CD4-positive, alpha-beta T cell treated with Interleukin-15 for 4 hours (primary cell): ENCODE measurements around the gene SNX13.
A peak's percentile ranks its signal among the peaks of the same experiment; 100 is the strongest.

ENCODE experiments used
- DNase-seq: peaks from one replicate; pipeline ENCODE4 v3.0.0-alpha.2; 2020; ENCODE audit warnings: low spot score

The SNX13 gene

GRCh38 chr7:17947620-17948019, 7.3 kb upstream of the SNX13 start:
- no peak for DNase-seq

DNA sequence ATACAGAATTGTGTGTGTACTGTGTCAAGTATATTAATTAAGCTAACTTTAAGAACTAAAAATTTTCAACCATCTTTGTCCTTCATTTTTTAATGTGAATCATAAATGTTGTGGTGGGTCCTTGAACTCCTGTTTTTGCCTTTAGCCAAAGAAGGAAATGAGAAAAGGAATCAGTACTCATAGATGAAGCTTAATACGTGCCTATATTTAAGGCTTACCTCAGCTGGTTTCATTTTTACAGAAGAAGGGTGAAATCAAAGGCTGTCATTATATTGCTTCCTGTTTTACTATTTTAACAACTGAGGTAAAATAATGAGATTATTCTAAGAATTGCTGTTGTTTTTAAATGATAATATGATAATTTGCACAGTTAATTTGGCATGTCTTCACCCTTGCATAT, 6.3 kb upstream of the SNX13 start:
- DNase-seq = no peak

DNA sequence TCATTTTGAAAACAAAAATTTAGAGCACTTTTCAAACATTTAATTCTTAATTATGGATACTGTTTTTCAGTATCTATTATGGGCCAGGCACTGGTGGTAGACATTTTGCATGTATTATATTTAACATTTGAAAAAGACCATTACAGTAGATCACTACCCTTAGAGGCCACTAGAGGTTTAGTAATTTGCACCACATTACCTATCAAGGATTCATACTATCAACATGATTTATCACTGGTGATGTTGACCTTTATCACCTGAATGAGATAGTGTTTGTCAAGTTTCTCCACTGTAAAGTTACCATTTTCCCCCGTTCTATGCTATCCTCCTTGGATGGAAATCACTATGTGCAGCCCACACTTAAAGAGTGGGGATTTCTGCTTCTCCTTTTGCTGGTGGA, 4.4 kb upstream of the SNX13 start:
- DNase-seq = no peak

GRCh38 chr7:17943006-17943405, 2.7 kb upstream of the SNX13 start:
- no peak for DNase-seq

- no peak for DNase-seq
These were observed 1.9 kb upstream of the SNX13 start for GRCh38 chr7:17942231-17942630.

DNA sequence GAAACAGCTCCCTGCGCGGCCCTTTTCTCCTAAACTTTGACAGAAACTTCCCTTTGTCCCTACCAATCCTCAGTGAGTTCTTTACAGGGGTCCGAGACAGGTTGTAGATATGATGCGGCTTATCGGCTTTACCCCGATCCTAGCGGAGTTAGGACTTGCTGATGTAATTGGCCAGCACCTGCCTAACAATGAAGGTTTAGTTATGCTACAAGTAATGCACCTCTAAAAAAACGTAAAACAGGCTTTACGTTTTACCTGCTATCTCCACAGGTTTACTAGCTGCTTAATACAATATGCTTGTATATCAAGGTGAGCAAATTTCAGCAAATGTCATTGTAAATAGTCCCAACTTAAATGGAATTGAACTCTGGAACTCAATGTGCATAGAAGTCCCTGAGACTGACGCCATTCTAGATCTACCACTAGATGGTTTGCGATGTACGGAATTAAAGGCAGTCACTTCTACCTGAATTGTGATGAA, 697 bp upstream of the SNX13 start:
- peak; percentile 14 for DNase-seq

- DNase-seq = peak; percentile 37
These were observed 540 bp downstream of the SNX13 start for GRCh38 chr7:17939606-17940301.

DNA sequence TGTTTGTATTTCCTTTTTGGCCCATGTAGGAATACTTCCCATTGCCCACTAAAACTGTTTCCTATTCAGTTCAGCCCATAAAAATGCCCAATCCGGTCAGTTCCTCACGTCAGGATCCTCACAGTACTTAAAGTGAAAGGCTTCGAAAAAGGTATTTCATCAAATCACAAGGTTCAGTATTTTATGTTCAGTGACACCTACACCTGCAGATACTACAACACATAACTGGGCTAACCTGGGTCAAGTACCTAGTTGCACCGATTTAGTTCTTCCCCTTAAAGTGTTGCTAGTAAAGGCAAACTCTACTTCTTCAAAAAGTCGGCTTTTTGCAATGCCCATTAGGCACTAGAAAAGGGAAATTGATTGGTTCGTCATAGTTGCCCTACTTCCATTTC, 1.1 kb downstream of the SNX13 start:
- peak; percentile 1 for DNase-seq

GRCh38 chr7:17937506-17938120, 2.7 kb downstream of the SNX13 start:
- DNase-seq = peak; percentile 2

GRCh38 chr7:17936321-17936720, 4.0 kb downstream of the SNX13 start:
- no peak for DNase-seq

- DNase-seq = no peak
These were observed 5.6 kb downstream of the SNX13 start for GRCh38 chr7:17934612-17935240.

DNA sequence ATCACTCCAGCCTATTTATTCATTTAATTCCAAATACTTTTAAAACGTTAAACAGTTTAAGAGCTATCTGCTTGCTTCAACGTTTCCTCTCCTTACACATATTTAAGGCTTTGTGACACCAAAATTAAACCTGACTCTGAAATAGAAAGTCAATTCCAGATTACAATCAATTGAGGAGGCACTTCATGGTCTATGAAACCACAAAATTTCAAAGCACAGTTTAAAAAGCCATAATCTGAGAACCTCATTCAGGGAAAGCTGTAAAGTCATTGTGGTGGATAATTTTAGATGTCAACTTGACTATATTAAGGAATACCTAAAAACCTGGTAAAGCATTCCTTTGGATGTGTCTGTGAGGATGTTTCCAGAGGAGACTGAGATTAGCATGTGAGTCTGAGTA, 6.2 kb downstream of the SNX13 start:
- DNase-seq = no peak

- DNase-seq = no peak
These were observed 7.5 kb downstream of the SNX13 start for GRCh38 chr7:17932770-17933169.

DNA sequence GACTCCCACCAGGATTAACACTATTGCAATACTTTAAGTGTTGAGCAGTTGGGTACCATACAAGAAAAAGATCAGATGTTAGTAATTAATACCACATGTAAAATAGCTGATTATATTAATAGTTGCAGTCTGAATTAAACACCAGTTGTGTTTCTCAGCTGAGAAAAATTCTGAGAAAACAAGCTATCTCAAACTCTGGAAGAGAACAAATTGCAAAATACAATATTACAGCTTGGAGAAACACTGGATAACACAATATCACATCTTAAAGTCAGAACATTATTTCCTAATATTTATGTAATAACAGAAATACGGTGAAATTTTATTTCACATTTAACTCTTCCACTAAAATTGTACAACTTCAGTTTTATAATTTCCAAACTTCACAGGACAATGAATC, 9.2 kb downstream of the SNX13 start:
- DNase-seq = no peak

- no peak for DNase-seq
These were observed 9.7 kb downstream of the SNX13 start for GRCh38 chr7:17930546-17930945.

DNA sequence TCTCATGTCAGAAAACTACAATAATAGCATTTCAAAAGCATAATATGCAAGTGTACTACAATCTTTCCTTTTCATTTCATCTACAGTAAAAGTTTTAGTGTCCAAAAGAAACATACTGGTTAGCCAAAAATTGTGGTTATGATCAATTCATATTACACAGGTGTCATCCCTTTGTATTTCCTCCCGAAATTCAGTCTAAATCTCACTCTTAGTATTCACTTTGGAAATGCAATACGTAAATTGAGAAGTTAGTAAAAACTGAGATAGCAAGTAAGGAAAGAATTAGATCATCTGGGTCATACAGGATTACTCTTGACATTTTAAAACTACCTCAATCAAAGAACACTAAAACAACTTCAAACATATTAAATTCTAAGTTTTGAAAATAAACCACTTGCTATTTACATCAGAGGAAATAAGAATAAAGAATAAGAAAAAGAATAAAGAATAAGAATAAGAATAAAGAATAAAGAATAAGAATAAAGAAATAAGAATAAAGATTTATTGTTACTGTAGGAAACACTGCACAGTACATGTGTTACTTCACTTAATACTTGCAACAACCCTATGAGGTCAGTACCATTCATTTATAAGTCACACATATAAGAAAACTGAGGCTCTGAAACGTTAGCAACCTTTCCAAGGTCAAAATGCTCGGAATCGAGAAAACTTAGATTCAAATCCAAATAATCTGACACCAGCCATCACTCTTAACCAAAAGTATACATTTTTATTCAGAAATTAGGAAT, 10.5 kb downstream of the SNX13 start:
- no peak for DNase-seq

GRCh38 chr7:17928055-17928454, 12.2 kb downstream of the SNX13 start:
- DNase-seq = no peak

DNA sequence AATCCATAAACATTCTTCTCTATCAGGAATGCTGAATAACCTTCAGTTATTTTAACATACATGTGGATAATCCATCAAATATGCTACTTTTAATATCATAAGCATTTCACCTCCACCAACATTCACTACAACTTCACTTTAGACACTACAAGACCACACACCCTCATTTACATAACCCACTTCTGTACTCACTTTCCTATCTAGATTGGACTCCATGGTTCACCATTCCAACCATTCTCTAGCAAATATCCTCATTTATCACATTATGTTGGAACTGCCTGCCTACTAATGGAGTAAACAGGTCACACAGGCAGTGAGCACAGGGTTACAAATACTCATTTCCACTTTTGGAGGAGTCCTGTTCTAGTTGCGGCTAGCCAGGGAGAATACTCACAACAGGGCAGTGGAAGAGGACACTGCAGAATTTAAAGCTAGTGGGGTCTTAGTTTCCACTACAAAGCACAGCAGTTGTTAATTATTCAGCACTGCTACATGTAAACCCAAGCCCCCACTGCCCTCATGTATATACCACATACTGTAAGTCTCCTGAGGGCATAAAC, 18.4 kb downstream of the SNX13 start:
- no peak for DNase-seq

DNA sequence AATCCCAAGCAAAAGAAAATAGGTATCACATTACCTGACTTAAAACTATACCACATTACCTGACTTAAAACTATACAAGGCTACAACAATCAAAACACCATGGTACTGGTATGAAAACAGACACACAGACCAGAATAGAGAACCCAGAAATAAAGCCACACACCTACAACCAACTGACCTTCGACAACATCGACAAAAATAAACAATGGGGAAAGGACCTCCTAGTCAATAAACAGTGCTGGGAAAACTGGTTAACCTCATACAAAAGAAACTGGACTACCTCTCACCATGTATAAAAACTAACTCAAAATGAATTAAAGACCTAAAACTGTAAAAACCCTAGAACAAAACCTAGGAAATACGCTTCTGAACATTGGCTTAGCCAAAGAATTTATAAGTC, 22.5 kb downstream of the SNX13 start:
- no peak for DNase-seq

DNA sequence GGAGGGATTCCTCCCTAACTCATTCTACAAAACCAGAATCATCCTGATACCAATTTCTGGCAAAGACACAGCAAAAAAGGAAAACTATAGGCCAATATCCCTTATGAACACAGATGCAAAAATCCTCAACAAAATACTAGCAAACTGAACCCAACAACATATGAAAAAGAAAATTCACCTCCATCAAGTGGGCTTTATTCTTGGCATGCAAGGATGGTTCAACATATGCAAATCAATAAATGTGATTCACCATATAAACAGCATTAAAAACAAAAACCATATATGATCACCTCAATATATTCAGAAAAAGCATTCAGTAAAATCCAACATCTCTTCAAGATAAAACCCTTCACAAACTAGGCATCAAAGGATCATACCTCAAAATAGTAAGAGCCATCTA, 23.5 kb downstream of the SNX13 start:
- DNase-seq = no peak

- DNase-seq = no peak
These were observed 24.5 kb downstream of the SNX13 start for GRCh38 chr7:17915796-17916195.

DNA sequence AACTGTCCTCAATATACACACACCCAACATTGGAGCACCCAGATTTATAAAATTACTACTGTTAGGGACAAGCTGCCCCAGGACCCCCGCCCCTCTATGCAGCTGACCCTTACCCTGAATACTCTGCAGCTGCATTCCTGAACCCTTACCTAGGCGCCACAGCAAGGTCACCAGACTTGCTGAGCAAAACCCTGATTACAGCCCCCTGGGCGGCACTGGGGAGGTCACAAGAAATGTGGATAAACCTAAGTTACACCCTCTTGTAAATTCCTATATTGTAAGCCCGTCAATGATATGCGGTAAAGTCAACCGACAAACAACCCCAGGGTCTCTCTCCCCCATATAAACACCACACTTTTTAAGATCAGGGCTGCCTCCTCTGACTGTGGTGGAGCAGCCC, 25.1 kb downstream of the SNX13 start:
- no peak for DNase-seq
